GM19324 (cell line): ENCODE measurements around the gene LEAP2.

Experiments used
- ATAC-seq: cut with Tn5 transposase; IDR thresholded peaks from one replicate; pipeline ENCODE4 v1.9.1; 2021; ENCODE audit warnings: mild to moderate bottlenecking, moderate library complexity; ENCODE audit not compliant: unreplicated experiment, low FRiP score

LEAP2 gene, protein sequence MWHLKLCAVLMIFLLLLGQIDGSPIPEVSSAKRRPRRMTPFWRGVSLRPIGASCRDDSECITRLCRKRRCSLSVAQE

DNA sequence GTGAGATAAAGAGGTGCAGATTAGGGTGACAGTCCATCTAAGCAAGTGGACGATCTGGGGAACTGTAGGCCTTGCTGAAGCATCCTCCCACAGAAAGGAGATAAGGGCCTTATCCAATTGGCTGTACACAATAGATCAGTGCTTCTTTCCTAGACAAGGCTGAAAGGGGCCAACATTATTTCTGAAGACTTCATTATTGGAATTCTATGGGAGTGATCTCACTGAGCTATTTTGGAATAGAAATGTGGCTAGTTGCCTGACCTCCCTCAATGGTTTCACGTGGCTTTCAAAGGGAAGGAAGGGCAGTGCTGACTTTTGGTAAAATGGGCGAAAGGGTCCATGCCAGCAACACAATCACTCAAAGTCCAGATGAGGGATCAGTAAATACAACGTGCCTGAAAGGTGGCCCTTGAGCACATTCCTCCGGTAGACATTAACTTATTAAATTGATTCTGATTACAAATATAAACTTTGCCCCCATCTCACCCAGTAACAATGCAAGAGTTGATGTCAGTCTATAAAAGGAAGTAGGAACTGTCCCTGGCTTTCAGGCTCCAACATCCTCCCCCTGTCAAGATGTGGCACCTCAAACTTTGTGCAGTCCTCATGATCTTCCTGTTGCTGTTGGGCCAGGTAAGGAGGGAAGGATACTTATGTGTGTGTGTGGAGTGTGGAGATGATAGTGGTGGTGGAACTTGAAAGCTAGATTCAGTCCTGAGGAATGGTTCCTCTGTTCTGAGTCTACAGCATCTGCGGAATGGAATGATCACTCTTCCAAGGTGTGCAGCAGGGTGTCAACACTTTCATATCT lies at the start of gene LEAP2:
TSS of gene LEAP2 (plus strand) at position 550 of the 811 bp plus-strand sequence. CDS start at position 577, 27 bp downstream.
- no peak for ATAC-seq

DNA sequence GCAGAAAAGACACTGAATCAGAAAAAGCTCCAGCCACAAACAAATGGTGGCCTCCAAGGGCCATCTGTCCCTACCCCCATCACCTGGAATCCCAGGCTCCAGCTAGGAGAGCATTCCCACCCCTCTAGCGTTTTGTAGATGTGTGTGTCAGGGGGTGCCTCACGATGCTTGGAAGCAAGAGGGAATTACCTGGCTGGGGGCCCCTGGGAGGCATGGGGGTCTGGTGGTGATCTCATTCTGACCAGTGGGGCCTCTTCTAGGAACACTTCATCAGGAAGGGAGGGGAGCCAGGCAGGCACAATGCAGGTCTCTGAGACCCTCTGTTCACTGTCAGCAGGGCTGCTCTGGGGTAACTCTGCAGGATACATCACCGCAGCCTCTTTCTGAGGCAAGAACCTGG lies 49.0 kb upstream of the LEAP2 start:
- no peak for ATAC-seq

DNA sequence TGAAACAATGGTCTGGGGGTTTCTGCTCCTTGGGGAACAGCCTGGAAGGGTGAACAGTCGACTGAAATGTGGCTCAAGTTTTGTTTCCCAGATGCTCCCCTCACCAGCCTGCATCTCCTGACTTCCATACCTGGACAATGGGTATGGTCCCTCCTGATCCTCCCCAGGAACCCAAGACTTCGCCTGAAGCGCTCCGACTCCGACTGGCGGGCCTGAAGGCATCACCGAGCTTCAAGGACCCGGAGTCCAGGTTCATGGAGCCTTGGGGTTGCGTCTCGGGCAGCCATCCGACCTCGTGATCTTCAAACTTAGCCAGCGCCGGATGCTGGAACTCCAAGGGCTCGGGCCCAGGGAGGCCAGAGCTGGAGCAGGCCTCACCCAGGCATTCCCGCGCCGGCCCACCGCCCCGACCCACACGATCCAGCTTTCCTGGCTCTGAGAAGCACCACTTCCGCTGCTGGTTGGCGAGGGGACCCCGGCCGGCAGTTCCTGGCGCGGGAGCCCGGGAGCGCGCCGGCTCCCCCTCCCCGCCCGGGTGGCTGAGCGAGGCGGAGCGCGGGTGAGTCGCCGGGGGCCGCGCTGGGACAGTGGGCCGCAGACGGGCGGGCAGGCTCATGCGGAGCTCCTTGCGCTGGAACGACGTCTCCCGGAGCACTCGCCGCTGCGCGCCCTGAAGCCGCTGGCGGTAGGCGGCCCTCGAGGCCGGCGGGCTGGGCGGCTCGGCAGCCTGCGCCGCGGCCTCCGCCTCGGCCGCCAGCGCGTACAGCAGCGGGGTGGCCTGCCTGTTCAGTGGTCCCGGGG lies 48.2 kb upstream of the LEAP2 start:
- no peak for ATAC-seq

DNA sequence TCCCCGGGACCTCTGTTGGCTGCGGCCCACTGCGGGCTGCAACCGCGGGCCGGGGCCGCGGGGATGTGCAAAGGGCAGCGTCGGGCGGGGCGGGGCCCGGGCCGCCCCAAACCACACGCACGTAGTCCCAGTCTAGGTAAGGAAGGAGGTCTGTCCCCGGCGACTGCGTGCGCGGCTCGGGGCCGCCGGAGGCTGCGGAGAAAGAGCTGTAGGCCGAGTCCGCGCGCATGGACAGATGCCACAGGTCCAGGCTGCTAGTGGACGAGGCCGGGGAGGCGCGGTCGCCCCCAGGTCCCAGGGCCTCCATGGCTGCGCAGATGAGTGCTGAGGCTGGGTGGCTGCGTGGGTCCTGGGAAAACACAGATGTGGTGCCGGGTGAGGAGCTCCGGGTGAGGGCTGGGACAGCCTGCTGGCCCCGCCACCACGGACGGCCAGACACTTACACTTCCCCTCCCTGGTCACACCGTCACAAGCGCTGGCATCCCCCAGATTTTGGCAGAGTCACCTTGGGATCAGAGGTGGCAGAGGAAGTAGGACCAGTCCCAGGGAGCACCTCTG lies 47.6 kb upstream of the LEAP2 start:
- no peak for ATAC-seq

DNA sequence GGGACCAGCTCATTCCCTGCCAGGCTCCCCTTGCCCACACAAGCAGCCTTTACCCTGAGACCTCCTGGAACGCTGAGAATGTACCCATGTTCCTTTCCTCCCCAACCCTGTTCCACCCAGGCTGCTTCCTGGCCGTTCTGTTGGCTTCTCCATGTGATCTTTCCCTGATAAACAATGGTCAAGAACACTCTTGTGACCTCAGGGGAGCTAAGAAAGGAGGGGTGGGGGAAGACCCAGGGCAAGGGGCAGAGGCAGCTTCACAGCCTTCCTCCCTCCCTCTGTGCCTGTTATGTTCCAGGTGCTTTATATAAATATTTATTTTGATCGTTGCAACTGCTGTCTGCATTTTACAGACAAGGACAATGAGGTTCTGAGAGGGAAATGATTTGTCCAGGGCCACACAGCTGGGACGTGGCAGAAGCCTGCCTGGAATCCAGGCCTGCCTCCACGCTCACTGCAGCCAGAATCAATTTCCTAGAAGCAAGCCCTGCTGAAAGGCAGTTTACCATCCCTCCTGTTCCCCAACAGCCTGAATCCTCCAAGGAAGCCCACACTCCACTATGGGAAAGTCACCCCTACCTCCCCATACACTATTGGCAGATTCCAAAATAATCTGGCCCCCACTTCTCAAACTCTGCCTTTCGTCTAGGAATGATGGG lies 46.9 kb upstream of the LEAP2 start:
- no peak for ATAC-seq

DNA sequence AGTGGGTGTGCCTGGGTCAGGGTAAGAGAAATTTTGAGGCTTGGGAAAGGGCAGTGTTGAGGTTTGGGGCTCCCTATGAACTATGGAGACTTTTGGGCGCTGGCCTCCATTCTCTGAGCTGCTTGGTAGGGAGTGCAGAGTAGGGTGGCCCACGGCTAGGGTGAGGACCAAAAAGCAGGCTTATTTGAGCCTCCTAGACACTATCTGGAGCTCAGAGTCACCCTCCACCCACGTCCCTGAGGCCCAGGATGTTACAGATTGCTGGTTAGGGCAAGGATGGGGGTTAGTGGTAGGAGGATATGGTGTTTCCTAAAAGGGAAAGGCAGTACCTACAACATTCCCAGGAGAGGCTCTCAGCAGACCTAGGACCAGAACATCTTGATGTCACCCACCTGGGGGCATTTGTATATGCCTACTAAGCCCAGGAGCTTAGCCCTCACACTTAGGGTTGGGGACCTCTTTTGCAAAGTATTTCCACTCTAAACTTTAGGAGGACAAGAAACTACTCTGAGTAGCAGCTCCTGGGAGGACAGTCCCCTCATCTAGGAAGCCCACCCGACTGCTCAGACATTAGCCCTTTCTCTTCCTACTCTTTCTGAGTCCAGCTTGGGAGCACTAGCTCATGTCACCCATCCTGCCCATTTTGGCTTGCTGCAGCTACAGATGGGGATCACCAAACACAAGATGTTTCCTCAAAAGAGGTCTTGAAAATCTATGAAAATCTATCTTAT lies 45.4 kb upstream of the LEAP2 start:
- no peak for ATAC-seq

DNA sequence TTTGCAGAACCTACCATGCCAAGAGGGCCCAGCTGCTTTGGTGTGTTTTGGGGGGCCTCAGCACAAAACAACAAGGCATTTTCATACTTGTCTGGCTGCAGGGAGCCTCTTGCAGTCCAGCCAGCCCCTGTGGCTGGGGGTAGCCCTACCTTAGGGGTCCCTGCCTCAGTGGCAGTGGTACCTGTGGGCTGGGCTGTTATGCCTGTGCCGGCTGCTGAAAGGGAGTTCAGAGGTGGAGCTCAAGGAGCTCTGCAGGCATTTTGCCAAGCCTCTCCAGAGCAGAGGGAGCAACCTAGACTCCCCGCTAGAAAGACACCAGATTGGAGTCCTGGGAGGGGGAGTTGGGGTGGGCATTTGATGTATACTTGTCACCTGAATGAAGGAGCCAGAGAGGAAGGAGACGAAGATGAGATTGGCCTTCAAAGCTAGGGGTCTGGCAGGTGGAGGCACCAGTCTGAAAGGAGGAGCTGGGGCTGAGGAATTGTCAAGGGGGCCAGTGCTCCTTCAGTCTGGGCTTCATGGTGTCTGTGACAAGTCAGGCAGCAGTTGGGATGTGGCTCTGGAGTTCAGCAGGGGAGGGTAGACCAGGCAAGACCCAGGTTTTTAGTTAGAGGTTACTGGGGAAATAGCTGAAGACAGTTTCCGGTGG lies 44.5 kb upstream of the LEAP2 start:
- no peak for ATAC-seq

DNA sequence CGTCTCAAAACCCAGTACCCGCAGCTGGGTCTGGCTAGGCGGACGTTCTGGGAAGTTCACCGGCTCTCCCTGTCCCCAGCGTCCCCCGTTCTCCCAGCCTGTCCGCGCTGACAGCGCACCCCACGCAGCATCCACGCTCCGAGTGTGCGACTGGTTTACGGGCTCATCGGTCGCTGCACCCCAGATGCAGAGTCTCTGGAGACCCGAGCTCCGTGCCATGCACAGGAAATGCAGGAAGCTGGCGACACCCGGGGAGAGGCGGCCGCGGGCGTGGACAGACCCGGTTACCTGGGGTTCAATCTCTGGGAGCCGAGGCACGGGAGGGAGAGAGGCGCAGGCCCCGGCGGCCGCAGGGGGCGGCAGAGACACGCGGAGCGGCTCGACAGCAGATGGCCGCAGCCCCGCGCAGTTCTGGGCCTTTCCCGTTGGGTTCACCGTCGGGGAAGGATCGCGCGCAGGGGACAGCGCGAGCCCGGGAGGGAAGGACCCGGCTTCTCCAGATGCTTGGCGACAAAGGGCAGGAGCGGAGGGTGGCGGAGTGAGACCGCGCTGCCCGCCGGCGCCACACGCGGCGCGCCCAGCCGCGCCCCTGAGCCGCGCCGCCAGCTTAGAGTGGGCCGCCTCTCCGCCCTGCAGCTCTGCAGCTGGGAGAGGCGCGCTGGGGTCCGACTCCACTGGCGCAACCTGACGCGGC lies 43.6 kb upstream of the LEAP2 start:
- peak; percentile 82 for ATAC-seq

DNA sequence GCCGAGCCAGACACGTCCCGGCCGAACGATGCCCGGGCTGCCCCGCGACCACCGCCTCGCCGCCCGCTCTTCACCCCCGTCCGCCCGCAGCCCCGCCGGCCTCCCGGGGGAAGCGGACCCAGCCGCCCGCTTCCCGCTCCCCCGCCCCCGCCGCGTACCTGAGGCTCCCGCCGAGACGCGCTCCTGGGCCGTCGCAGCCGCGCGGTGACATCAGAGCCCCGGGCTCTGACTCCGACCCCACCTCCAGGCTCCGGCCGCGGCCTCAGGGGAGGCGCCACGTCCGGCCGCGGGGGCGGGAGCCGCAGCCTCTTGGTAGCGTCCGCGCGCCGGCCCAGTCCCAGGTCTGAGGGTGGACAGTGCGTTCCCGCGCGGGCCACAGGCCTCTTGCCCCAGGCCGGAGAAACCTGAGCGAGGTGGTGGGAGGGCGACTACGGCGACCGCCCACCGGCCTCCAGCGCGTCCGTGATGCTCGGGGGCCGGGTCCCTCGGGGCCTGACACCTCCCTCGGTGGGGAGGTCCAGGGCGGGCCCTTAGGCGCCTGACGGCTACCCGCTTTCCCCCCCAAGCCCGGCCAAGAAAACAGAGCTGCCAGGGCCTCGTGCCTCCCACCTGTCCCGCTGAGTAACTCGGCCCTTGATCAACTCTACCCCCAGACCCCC lies 42.9 kb upstream of the LEAP2 start, which contains the start of gene SHROOM1:
TSS of gene SHROOM1 (minus strand) at position 212 of the 659 bp plus-strand sequence. CDS start 4,507 bp downstream, outside the sequence.
- peak; percentile 57 for ATAC-seq

DNA sequence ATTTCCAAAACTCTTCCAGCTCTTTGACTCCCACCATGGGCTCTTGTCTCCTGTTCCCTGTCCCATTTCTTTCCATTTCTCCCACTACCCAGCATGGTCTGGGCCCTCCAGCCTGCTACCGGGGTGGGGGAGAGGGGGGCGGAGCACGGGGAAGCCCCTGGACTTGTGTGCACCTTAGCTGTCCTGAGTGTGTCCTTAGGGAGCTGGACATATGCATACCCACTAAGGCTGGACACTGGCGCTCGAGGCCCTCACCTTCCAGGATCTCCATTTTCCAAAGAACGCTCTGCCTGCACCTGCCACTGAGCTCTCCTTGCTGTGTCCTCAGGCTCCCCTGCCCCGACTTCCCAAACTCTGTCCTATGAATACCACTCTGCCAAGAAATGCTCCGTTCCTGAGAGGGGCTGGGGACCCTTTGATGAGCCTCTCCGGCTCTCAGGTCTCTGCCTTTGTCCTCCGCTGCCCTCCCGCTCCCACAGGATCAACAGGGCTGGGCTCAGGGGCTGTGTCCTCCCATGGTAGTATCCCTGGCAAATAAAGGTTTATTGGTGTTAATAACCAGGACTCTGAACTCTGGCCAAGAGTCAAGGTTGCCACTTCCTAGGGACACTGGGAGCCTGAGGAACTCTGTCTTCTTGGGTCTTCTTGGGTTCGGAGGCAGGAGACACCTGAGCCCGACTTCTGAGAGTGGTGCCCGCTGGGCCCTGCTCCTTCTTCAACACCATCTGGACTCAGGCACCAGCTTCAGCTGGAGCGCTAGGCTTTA lies 42.2 kb upstream of the LEAP2 start:
- ATAC-seq = no peak

DNA sequence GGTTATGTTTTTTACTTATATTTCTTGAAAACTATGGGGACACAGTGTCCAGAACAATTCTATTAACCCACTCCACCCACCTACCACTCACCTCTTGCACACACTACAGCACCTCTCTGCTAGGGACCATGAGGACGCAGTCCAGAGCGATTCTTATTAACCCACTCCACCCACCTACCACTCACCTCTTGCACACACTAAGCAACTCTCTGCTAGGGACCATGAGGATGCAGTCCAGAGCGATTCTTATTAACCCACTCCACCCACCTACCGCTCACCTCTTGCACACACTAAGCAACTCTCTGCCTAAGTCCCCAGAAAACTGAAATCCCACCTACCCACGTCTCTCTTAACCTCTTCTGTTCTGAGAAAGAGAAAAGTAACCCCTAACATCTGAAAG lies 40.9 kb upstream of the LEAP2 start:
- no peak for ATAC-seq

DNA sequence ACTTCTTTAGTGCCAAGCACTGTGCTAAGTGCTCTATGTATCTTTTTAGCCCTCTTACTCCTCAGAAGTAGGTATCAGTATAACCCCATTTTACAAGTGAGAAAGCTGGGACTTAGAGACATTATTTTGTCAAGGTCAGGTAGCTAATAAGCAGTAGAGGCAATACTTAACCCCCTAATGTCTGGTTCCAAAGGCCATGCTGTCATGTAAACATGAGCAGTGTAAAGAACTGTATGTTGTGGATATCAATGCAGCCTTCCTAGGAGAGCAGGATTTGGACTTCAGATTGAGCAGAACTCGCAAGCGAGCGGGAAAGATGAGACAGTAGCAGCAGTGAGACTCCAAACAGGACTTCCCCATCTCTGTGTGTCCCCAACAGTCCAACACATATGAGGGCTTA lies 39.4 kb upstream of the LEAP2 start:
- ATAC-seq = no peak

DNA sequence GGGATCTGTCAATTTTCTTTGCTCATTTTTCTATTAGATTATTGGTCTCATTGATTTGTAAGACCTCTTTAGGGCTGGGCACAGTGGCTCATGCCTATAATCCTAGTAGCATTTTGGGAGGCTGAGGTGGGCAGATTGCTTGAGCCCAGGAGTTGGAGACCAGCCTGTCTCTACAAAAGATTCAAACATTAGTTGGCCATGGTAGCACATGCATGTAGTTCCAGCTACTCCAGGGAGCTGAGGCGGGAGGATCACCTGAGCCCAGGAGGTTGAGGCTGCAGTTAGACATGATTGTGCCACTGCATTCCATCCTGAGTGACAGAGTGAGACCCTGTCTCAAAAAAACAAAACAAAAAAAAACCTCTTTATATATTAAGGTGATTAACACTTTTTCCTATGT lies 36.6 kb upstream of the LEAP2 start:
- ATAC-seq = no peak

DNA sequence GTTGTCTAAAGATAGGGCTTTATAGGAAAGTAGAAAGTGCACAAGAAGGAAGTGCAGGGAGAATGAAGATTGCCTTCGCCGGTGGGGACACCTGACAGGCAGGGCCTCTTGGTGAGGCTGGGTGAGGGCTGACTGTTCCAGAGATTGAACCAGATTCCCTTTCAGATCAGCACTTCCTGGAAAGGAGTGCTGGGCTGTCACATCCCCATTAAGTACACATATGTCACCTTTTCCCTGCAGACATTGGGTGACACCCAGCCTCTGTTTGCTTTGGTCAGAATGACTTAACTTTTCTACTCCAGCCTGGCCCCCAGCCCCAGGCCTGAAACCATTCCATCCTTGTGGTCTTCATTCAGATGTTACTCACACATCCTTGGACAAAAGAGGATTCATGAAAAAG lies 35.6 kb upstream of the LEAP2 start:
- no peak for ATAC-seq

DNA sequence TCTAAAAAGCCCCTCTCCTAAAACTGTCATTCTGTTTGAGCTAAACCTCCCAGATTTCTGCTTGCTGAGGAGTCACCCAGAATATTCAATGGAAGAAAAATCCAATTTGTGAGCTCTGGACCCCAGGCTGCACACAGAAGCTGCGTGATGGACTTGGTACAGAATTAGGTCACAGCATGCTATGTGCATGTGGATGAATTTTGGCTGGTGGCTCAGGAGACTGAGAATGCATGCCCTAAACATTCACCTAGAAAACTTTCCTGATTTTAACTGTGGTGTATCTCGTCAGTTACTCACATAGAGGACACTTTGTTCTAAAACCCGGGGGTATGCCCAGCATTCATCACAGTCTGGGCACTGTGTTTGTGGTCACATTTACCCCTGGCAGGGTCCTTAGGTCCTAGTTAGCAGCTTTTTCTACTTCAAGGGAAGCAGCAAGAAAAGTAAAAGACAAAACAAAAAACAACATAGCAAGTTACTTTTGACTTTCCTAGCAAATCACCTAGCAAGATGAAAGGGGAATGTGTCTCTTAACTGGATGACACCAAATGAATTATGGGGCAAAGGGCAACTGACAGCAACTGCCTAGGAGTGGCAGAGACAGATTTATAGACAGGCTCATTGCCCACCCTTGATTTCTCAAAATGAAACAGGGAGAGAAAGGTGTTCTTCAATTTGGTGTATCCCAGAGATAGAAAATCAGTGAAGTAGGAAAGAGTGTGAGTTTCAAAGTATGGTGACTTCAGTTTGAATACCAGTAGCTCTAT lies 34.8 kb upstream of the LEAP2 start:
- no peak for ATAC-seq

DNA sequence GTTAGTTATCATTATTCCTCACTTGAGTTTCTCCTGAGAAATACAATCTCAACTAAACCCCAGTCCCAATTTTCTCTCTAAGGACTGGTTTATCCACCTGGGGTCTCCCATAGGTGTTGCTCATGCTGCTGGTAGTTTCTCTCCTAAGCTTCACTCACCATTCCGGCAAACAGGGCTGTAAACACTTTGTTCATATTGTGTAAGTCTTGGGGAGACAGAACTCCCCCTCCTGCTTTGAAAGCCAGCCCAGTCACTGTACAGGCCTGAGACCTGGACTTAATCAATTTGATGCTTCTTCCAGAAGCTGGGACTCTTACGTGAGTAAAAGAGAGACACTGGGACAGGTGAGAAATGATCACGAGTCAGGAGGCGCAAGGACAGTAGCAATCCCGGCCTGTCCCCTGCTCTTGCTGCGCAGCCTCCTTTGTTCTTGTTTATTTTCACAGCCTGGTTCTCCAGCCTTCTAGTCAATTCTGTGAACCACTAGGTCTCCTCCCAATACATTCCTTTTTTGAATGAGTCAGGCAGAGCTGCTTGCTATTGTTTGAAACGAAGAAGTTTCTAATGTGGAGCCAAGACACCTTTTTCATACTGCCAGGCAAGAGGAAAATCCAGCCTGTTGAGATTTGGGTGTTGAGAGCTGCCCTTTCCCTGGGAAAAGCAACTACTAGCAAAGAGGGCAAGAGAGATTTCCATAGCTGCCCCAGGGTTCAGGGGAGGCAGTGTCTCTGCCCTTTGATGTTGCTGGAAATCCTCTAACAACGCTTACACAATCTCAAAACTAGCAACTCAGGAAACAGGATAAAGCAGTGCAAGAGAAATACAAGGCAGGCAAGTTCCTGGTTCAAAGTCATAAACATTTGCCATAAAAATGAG lies 33.8 kb upstream of the LEAP2 start:
- no peak for ATAC-seq
